Stimulated activated naive B cell treated with anti-CD40 and anti-IgM and Interleukin-4, amounts not matched to agents 10 μg/mL and 1 μg/mL and 100 μg/mL, for 72 hours (primary cell): ENCODE measurements around the gene SOX8.

Source experiments
- ATAC-seq, 2 donors: fragments of 150-1000 bp; cut with Tn5 transposase; replicated peaks; 2 replicates each; pipeline ENCODE4 v1.10.0; 2021; ENCODE audit warnings: moderate library complexity in 1 of 2
- DNase-seq: peaks from one replicate; pipeline ENCODE4 v3.0.0; 2021
- H3K27ac Mint-ChIP-seq: one replicate; pipeline ENCODE4 v1.8.0; 2022; ENCODE audit warnings: mild to moderate bottlenecking, mixed read lengths
- H3K27me3 Mint-ChIP-seq, 2 donors: one replicate each; pipeline ENCODE4 v1.8.0; 2022; ENCODE audit warnings: mixed read lengths in 2 of 2
- H3K36me3 Mint-ChIP-seq, 2 donors: one replicate each; pipeline ENCODE4 v1.8.0; 2022; ENCODE audit warnings: mixed read lengths in 2 of 2, mild to moderate bottlenecking in 1 of 2
- H3K4me1 Mint-ChIP-seq, 2 donors: one replicate each; pipeline ENCODE4 v1.8.0; 2022; ENCODE audit warnings: mixed read lengths in 2 of 2, mild to moderate bottlenecking in 1 of 2
- H3K4me3 Mint-ChIP-seq, 2 donors: one replicate each; pipeline ENCODE4 v1.8.0; 2022; ENCODE audit warnings: mild to moderate bottlenecking in 2 of 2, mixed read lengths in 2 of 2, moderate library complexity in 1 of 2
- H3K9me3 Mint-ChIP-seq, 2 donors: one replicate each; pipeline ENCODE4 v1.8.0; 2022; ENCODE audit warnings: mixed read lengths in 2 of 2, mild to moderate bottlenecking in 1 of 2

SOX8 gene

GRCh38 chr16:993731-994130 lies 12.2 kb downstream of the SOX8 start:
- H3K27ac Mint-ChIP-seq: no peak overlapping the region
- ATAC-seq: no peak

DNA sequence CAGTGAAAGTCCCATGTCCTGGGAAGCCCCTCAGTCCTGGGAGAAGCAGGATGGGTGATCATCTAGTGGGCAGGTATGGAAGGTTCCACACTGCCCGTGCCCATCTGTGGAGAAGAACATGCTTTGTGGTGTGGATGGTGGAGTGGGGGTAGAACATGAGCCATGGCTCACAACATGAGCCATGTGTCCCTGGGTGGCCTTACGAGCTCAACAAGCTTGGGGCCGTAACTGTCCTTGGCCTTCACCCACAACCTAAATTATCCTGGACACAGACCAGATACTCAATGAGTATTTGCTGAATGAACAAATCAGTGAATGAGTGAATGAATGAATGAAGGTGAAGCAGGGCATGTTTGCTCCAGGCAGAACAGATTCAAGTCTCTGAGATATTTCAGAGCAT lies 13.5 kb downstream of the SOX8 start:
- DNase-seq (no peak), ATAC-seq (no peak)
- H3K27me3 Mint-ChIP-seq: peaks cover 43 to 63% of the 10 kb centered on the region in 2 donors
- no peak overlapping the region for H3K4me3 Mint-ChIP-seq
- H3K36me3 Mint-ChIP-seq: peaks cover 13 to 18% of the 10 kb centered on the region in 2 donors
- no peaks in the 10 kb centered on the region for H3K4me1 Mint-ChIP-seq
- peaks cover 17 to 24% of the 10 kb centered on the region in 2 donors for H3K9me3 Mint-ChIP-seq
- H3K27ac Mint-ChIP-seq: no peak overlapping the region

More at GRCh38 chr16:993731-994130, 12.2 kb downstream of the SOX8 start:
- no peak for DNase-seq
- no peak overlapping the region for H3K4me3 Mint-ChIP-seq
- peaks cover 17 to 24% of the 10 kb centered on the region in 2 donors for H3K9me3 Mint-ChIP-seq
- H3K27me3 Mint-ChIP-seq: peaks cover 35 to 54% of the 10 kb centered on the region in 2 donors
- peaks cover 13 to 18% of the 10 kb centered on the region in 2 donors for H3K36me3 Mint-ChIP-seq
- no peaks in the 10 kb centered on the region for H3K4me1 Mint-ChIP-seq

DNA sequence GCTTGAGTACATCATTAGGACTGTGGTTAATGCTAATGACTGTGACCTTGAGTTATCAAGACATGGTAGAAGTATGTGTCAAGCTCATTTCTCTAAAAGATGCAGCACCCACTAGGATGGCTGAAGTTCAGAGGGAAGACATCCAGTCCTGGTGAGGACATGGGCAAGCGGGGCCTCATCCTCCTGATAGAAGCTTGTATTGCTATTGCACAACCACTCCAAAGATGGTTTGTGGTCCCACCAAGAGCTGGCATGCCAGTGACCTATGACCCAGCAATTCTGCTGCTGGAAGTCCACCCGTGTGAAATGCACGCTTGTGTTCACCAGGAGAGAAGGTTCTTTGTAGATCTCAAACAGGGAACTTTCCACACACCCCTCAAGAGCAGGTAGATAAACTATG lies 14.2 kb downstream of the SOX8 start:
- Mint-ChIP-seq H3K36me3 (peaks cover 13 to 18% of the 10 kb centered on the region in 2 donors), H3K9me3 (peaks cover 17 to 24% of the 10 kb centered on the region in 2 donors), H3K27me3 (peaks cover 43 to 63% of the 10 kb centered on the region in 2 donors), H3K27ac (no peak overlapping the region), H3K4me3 (no peak overlapping the region), H3K4me1 (no peaks in the 10 kb centered on the region)
- DNase-seq (no peak), ATAC-seq (no peak)

DNA sequence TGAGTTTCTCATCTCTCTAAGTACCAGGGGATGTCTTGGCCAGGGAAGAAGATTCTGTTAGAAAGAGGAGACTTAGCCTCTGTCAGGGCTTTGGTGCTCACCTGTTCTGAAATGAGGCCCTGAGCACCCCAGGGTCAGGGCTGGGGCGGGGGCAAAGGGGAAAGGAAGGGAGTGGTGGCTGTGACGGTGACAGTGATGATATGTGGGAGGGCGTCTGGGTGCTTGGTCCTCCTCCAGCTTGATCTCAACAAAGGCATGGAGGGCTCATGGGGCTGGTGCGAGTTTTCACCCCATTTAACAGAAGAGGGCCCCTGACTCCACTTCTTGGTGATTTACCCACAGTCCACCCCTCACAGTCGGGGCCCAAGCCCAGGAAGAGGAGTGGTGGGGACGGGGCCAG lies 15.1 kb downstream of the SOX8 start:
- H3K9me3 Mint-ChIP-seq: peaks cover 17 to 24% of the 10 kb centered on the region in 2 donors
- no peaks in the 10 kb centered on the region for H3K4me1 Mint-ChIP-seq
- peaks cover 13 to 18% of the 10 kb centered on the region in 2 donors for H3K36me3 Mint-ChIP-seq
- no peak for ATAC-seq
- H3K27me3 Mint-ChIP-seq: peaks cover 47 to 56% of the 10 kb centered on the region in 2 donors
- H3K27ac Mint-ChIP-seq: no peak overlapping the region
- H3K4me3 Mint-ChIP-seq: no peak overlapping the region
- DNase-seq: no peak

DNA sequence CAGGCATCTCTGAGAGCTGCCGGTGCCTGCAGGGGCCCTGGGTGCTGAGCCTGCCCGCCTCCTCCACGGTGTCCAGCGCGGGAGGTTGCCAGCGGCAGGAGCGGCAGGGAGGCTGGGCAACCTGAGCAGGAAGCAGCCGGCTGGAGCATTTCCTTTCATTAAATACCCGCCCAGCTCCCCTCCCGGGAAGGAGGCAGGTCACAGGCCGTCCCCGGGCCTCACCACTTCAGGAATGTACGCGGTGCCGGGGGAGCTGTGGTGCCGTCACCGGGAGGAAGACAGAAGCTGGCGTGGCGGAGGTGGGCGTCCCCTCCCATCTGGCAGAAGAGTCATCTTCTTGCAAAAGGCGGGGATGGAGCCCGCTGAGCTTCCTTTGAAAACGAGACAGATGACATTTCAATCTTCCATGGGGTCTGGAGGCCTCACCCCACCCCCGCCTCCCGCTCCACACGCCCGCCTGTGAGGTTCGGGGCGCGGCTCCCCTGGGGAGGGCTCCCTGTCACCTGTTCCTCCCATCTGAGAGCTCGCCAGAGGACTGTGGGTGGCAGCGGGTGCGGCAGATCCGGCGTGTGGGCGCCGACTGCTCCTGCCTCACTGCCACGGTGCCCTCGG lies 16.0 kb downstream of the SOX8 start:
- DNase-seq: no peak
- Mint-ChIP-seq H3K27me3 (peaks cover 47 to 48% of the 10 kb centered on the region in 2 donors), H3K4me3 (no peak overlapping the region), H3K36me3 (peaks cover 13 to 18% of the 10 kb centered on the region in 2 donors), H3K27ac (no peak overlapping the region), H3K9me3 (peaks cover 17 to 23% of the 10 kb centered on the region in 2 donors), H3K4me1 (no peaks in the 10 kb centered on the region)
- no peak for ATAC-seq

- peaks cover 17 to 22% of the 10 kb centered on the region in 2 donors for H3K9me3 Mint-ChIP-seq
- no peak overlapping the region for H3K27ac Mint-ChIP-seq
- no peak for DNase-seq
- peaks cover 47 to 48% of the 10 kb centered on the region in 2 donors for H3K27me3 Mint-ChIP-seq
- ATAC-seq: no peak
- H3K4me3 Mint-ChIP-seq: no peak overlapping the region
- H3K4me1 Mint-ChIP-seq: no peaks in the 10 kb centered on the region
- peaks cover 13 to 18% of the 10 kb centered on the region in 2 donors for H3K36me3 Mint-ChIP-seq
These were observed 16.6 kb downstream of the SOX8 start for GRCh38 chr16:998211-998610.

DNA sequence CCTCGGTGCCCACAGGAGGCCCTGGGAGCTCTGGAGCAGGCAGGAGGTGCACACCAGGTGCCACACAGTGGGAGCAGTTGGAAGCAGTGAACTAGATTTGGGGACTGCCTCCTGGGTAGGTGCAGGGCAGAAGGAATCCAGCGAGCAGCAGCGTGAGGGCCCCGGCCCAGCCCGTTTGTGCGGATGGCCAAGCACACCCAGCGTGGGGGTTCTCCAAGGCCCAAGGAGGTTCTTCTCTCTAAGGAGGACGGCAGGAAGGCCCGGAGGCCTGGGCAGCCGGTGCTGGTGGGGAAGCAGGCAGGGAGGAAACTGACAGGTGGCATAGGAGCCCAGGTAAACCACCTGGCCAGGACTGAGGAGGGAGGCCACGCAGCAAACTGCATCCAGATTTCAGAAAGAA lies 17.0 kb downstream of the SOX8 start:
- Mint-ChIP-seq H3K4me3 (no peak overlapping the region), H3K27ac (no peak overlapping the region)

GRCh38 chr16:999677-1000076 lies 18.1 kb downstream of the SOX8 start:
- Mint-ChIP-seq H3K27me3 (peaks cover 47 to 48% of the 10 kb centered on the region in 2 donors), H3K36me3 (peaks cover 13 to 18% of the 10 kb centered on the region in 2 donors), H3K9me3 (peaks cover 16 to 20% of the 10 kb centered on the region in 2 donors), H3K27ac (no peak overlapping the region), H3K4me3 (no peak overlapping the region), H3K4me1 (peaks cover 0 to 4% of the 10 kb centered on the region in 2 donors)
- DNase-seq (no peak), ATAC-seq (no peak)

More for the DNA sequence above, 17.0 kb downstream of the SOX8 start:
- Mint-ChIP-seq H3K9me3 (peaks cover 17 to 21% of the 10 kb centered on the region in 2 donors), H3K4me1 (no peaks in the 10 kb centered on the region), H3K36me3 (peaks cover 13 to 18% of the 10 kb centered on the region in 2 donors), H3K27me3 (peaks cover 47 to 48% of the 10 kb centered on the region in 2 donors)
- DNase-seq (no peak), ATAC-seq (no peak)

DNA sequence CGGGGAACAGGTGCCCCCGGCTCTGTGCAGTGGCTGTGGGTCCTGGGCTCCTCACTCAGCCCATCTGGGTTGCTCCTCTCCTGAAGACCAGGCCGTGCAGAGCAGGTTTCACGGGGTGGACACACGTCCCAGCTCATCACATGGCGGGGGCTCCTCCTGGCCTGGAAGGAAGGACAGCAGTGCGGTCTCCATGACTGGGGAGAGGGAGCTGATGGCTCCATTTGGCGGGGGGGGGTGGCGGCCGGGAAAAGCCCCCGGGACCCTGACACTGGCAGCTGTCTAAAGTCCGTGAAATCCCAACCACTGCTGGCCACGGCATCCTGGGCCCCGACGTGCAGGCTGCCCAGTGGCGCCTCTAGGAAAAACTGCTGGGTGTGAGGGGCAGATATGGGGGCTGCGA lies 19.0 kb downstream of the SOX8 start:
- Mint-ChIP-seq H3K4me1 (peaks cover 0 to 4% of the 10 kb centered on the region in 2 donors), H3K36me3 (peaks cover 7 to 9% of the 10 kb centered on the region in 2 donors), H3K27ac (no peak overlapping the region), H3K27me3 (peaks cover 38 to 39% of the 10 kb centered on the region in 2 donors), H3K9me3 (peaks cover 6 to 11% of the 10 kb centered on the region in 2 donors), H3K4me3 (no peak overlapping the region)
- no peak for ATAC-seq
- no peak for DNase-seq

GRCh38 chr16:1001096-1001495 lies 19.5 kb downstream of the SOX8 start:
- Mint-ChIP-seq H3K36me3 (peaks cover 6 to 7% of the 10 kb centered on the region in 2 donors), H3K27me3 (peaks cover 33 to 34% of the 10 kb centered on the region in 2 donors), H3K4me3 (no peak overlapping the region), H3K9me3 (peaks cover 3 to 6% of the 10 kb centered on the region in 2 donors), H3K4me1 (peaks cover 0 to 4% of the 10 kb centered on the region in 2 donors), H3K27ac (no peak overlapping the region)
- DNase-seq: no peak
- no peak for ATAC-seq

GRCh38 chr16:1002399-1003166 lies 21.0 kb downstream of the SOX8 start:
- no peak overlapping the region for H3K27ac Mint-ChIP-seq
- ATAC-seq: peak; percentile 33 to 58
- no peak for DNase-seq

GRCh38 chr16:1003391-1004347 lies 22.1 kb downstream of the SOX8 start:
- Mint-ChIP-seq H3K4me1 (peaks cover 0 to 4% of the 10 kb centered on the region in 2 donors), H3K27ac (no peak overlapping the region), H3K4me3 (no peak overlapping the region), H3K27me3 (peaks cover 13 to 17% of the 10 kb centered on the region in 2 donors), H3K9me3 (no peaks in the 10 kb centered on the region), H3K36me3 (no peaks in the 10 kb centered on the region)
- no peak for DNase-seq
- no peak for ATAC-seq

More at GRCh38 chr16:1002399-1003166, 21.0 kb downstream of the SOX8 start:
- peaks cover 20 to 23% of the 10 kb centered on the region in 2 donors for H3K27me3 Mint-ChIP-seq
- H3K4me3 Mint-ChIP-seq: no peak overlapping the region
- H3K36me3 Mint-ChIP-seq: no peaks in the 10 kb centered on the region
- no peaks in the 10 kb centered on the region for H3K9me3 Mint-ChIP-seq
- H3K4me1 Mint-ChIP-seq: peaks cover 0 to 4% of the 10 kb centered on the region in 2 donors

DNA sequence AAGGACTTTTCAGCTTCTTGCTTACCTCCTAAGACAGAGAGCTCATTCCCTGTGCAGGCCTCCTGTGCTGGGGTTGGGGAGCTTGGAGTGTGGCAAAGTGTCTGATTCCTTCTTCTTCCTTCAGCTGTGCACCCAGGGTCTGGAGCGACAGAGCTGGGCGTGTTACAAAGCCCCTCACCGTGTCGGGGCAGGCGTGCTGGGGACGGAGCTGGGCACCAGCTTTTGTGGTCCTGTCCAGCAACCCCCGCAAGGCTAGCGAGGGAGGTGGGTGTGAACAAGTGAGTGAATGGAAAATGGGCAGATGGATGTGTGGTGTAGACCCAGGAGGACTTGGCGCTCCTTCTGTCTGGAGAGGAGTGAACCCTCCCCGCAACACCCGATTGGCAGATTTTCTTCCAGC lies 23.7 kb downstream of the SOX8 start:
- H3K4me1 Mint-ChIP-seq: peaks cover 0 to 4% of the 10 kb centered on the region in 2 donors
- H3K27ac Mint-ChIP-seq: no peak overlapping the region
- DNase-seq (no peak), ATAC-seq (no peak)
- no peak overlapping the region for H3K4me3 Mint-ChIP-seq
- no peaks in the 10 kb centered on the region for H3K9me3 Mint-ChIP-seq
- H3K27me3 Mint-ChIP-seq: peaks cover 16 to 21% of the 10 kb centered on the region in 2 donors
- H3K36me3 Mint-ChIP-seq: no peaks in the 10 kb centered on the region

DNA sequence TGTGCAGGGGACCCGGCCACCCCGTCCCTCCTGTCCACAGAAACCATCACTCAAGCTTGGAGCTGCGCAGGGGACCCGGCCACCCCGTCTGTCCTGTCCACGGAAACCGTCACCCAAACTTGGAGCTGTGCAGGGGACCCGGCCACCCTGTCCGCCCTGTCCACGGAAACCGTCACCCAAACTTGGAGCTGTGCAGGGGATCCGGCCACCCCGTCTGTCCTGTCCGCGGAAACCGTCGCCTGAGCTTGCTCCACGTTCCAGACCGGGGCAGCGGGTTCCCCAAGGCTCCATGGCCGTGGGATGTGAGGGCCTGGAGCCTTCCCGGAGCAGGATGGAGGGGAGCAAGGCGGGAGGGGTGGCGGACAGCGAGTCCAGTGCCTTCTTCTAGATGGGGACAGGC lies 25.2 kb downstream of the SOX8 start:
- no peak for ATAC-seq
- H3K27ac Mint-ChIP-seq: no peak overlapping the region
- no peaks in the 10 kb centered on the region for H3K36me3 Mint-ChIP-seq
- H3K4me1 Mint-ChIP-seq: peaks cover 0 to 4% of the 10 kb centered on the region in 2 donors
- H3K27me3 Mint-ChIP-seq: peaks cover 16 to 22% of the 10 kb centered on the region in 2 donors
- no peaks in the 10 kb centered on the region for H3K9me3 Mint-ChIP-seq
- no peak for DNase-seq
- H3K4me3 Mint-ChIP-seq: no peak overlapping the region
